Endodermal cell (in vitro differentiated cells): ENCODE measurements around the gene FKBP1A. TPM values are rescaled to one million over a fixed set of nuclear protein-coding genes. Genes with fewer than 3 reads are reported as not detected.

Source experiments
- DNase-seq: peaks from one replicate; pipeline ENCODE4 v3.0.0-alpha.2; 2017
- H3K27ac ChIP-seq: 2 replicates; pipeline ENCODE4 v1.5.1; 2013; ENCODE audit warnings: mild to moderate bottlenecking, low read depth, low read length, moderate library complexity
- H3K27me3 ChIP-seq: 2 replicates; pipeline ENCODE4 v1.6.1; 2013; ENCODE audit warnings: mild to moderate bottlenecking, low read length, moderate library complexity; ENCODE audit not compliant: insufficient read depth, control insufficient read depth, poor library complexity, severe bottlenecking
- H3K36me3 ChIP-seq: 2 replicates; pipeline ENCODE4 v1.7.0; 2013; ENCODE audit warnings: mild to moderate bottlenecking, low read length, moderate library complexity; ENCODE audit not compliant: control insufficient read depth, insufficient read depth
- H3K4me1 ChIP-seq: one replicate; pipeline ENCODE4 v1.7.0; 2013; ENCODE audit warnings: low read length; ENCODE audit not compliant: control insufficient read depth, insufficient read depth
- H3K4me3 ChIP-seq: 2 replicates; pipeline ENCODE4 v1.5.1; 2013; ENCODE audit warnings: mild to moderate bottlenecking, low read length, moderate library complexity
- H3K9ac ChIP-seq: 2 replicates; pipeline ENCODE4 v1.6.1; 2013; ENCODE audit warnings: mild to moderate bottlenecking, low read length, moderate library complexity; ENCODE audit not compliant: poor library complexity, severe bottlenecking; ENCODE audit errors: extremely low read depth
- H3K9me3 ChIP-seq: 2 replicates; pipeline ENCODE4 v1.6.1; 2013; ENCODE audit warnings: mild to moderate bottlenecking, low read length, moderate library complexity; ENCODE audit not compliant: control insufficient read depth
- H3K27ac Mint-ChIP-seq: 2 replicates; pipeline ENCODE4 v1.8.0; 2020; ENCODE audit warnings: mixed read lengths
- H3K27me3 Mint-ChIP-seq: 2 replicates; pipeline ENCODE4 v1.8.0; 2021; ENCODE audit warnings: mild to moderate bottlenecking, mixed read lengths; ENCODE audit not compliant: insufficient read depth
- H3K36me3 Mint-ChIP-seq: 2 replicates; pipeline ENCODE4 v1.8.0; 2020; ENCODE audit warnings: low read depth, mixed read lengths
- H3K4me1 Mint-ChIP-seq: 2 replicates; pipeline ENCODE4 v1.8.0; 2020; ENCODE audit warnings: mixed read lengths
- H3K4me3 Mint-ChIP-seq: 2 replicates; pipeline ENCODE4 v1.8.0; 2020; ENCODE audit warnings: mild to moderate bottlenecking, moderate library complexity, mixed read lengths
- H3K9me3 Mint-ChIP-seq: 2 replicates; pipeline ENCODE4 v1.8.0; 2020; ENCODE audit warnings: mild to moderate bottlenecking, mixed read lengths
- WGBS, 2 experiments: methylation state at CpG; one replicate each; pipeline versions ENCODE4 v1.1.5 to v1.1.7; 2013; ENCODE audit warnings: missing lambda C conversion rate in 2 of 2, mixed read lengths in 1 of 2; ENCODE audit not compliant: insufficient coverage in 1 of 2, insufficient read length in 1 of 2; 5-methylcytosine and 5-hydroxymethylcytosine counted together
- total RNA-seq, 2 donors: library from RNA; stranded (reverse); fragmentation: NEBNext Ultra II Directional in 1 of 2; extraction: Animal tissue kit (Norgen Biotek cat#: 25700) in 1 of 2; gene quantifications; 2 replicates in 1 of 2; 3 replicates in 1 of 2; pipeline ENCODE4 v1.2.1, GENCODE V29; 2021
- TF ChIP-seq, protein P1 (sequence below): fragments of 200-600 bp; sonication (generic); conservative IDR thresholded peaks from 2 replicates; pipeline ENCODE4 v1.5.0; 2021; ENCODE audit warnings: antibody characterized with exemption, mild to moderate bottlenecking

FKBP1A gene
- total RNA-seq, 2 donors from 2014 or later = 181 to 185 TPM

DNA sequence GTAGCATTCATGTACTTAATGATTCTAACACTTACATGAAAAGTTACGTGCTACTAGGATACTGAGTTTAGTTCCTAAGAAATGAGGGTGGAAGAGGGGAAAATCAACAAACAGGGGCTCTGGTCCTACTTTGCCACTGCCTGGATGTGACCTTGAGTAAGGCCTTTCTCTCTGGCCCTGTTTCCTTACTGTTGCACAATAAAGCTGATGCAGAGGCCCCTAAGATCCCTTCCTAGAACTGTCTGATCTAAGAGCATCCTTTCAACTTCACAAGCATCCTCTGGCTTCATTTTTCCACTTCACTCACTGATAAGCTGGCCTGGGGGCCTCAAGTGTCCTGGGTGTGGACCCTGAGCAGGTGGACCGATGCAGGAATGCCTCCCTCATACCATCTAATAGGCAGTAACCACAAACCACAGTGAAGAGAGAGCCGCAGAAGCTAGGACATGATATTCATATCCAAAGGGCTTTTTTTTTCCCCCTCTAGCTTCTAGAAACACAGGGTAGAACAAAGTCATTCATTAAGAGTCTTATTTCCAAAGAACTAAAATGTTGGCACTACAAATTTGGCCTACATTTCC, 21.6 kb downstream of the FKBP1A start:
- peaks cover 6% of the 10 kb centered on the region for H3K4me1 Mint-ChIP-seq
- H3K36me3 Mint-ChIP-seq = peaks cover 53% of the 10 kb centered on the region
- 94 to 99% methylated on average over 3 of the region's 3 CpGs for WGBS, 2 experiments

GRCh38 chr20:1370548-1371110, 22.2 kb downstream of the FKBP1A start:
- Histone ChIP-seq H3K27me3 (no peaks in the 10 kb centered on the region), H3K36me3 (peaks cover 69% of the 10 kb centered on the region), H3K9me3 (no peaks in the 10 kb centered on the region), H3K9ac (no peak overlapping the region), H3K27ac (no peak overlapping the region), H3K4me1 (peaks cover 6% of the 10 kb centered on the region), H3K4me3 (no peak overlapping the region)
- TF ChIP-seq, protein P1, sequence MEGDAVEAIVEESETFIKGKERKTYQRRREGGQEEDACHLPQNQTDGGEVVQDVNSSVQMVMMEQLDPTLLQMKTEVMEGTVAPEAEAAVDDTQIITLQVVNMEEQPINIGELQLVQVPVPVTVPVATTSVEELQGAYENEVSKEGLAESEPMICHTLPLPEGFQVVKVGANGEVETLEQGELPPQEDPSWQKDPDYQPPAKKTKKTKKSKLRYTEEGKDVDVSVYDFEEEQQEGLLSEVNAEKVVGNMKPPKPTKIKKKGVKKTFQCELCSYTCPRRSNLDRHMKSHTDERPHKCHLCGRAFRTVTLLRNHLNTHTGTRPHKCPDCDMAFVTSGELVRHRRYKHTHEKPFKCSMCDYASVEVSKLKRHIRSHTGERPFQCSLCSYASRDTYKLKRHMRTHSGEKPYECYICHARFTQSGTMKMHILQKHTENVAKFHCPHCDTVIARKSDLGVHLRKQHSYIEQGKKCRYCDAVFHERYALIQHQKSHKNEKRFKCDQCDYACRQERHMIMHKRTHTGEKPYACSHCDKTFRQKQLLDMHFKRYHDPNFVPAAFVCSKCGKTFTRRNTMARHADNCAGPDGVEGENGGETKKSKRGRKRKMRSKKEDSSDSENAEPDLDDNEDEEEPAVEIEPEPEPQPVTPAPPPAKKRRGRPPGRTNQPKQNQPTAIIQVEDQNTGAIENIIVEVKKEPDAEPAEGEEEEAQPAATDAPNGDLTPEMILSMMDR = no peak
- peaks cover 54% of the 10 kb centered on the region for H3K36me3 Mint-ChIP-seq
- no peak for DNase-seq
- peaks cover 6% of the 10 kb centered on the region for H3K4me1 Mint-ChIP-seq
- WGBS, 2 experiments = 95 to 100% methylated on average over 1 to 2 of the region's 2 CpGs
- H3K27me3 Mint-ChIP-seq = no peaks in the 10 kb centered on the region
- H3K9me3 Mint-ChIP-seq = no peaks in the 10 kb centered on the region
- no peak overlapping the region for H3K4me3 Mint-ChIP-seq
- H3K27ac Mint-ChIP-seq = peak overlapping the region; percentile 72

More for the DNA sequence above, 21.6 kb downstream of the FKBP1A start:
- Mint-ChIP-seq H3K9me3 (no peaks in the 10 kb centered on the region), H3K27ac (no peak overlapping the region), H3K27me3 (no peaks in the 10 kb centered on the region), H3K4me3 (no peak overlapping the region)
- Histone ChIP-seq H3K27ac (no peak overlapping the region), H3K9ac (no peak overlapping the region), H3K36me3 (peaks cover 63% of the 10 kb centered on the region), H3K9me3 (no peaks in the 10 kb centered on the region), H3K4me1 (peaks cover 6% of the 10 kb centered on the region), H3K27me3 (no peaks in the 10 kb centered on the region), H3K4me3 (no peak overlapping the region)
- TF ChIP-seq, protein P1 = no peak
- no peak for DNase-seq

DNA sequence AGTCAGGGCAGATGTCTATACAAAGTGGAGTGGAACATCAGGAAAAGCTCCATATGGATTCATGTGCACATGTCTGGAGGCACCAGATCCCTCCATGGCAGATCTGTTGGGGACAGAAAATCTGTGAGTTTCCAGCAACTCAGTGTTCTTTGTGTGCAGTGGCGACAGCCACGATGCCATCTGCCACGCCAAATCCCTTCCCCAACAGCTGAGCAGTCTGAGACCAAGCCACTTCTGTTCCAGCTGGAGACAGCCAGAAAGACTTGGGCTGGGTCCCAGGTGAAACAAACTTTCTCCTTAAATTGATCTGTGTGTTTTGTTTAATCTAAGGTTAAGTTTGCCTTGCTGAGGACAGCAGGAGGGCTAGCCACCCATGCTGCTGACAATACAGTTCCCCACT, 22.9 kb downstream of the FKBP1A start:
- 94 to 97% methylated on average over 3 of the region's 3 CpGs for WGBS, 2 experiments
- Mint-ChIP-seq H3K4me1 (peaks cover 6% of the 10 kb centered on the region), H3K9me3 (no peaks in the 10 kb centered on the region), H3K4me3 (no peak overlapping the region), H3K27ac (no peak overlapping the region), H3K27me3 (no peaks in the 10 kb centered on the region), H3K36me3 (peaks cover 56% of the 10 kb centered on the region)
- no peak overlapping the region for H3K9ac ChIP-seq
- TF ChIP-seq, protein P1 = no peak
- peaks cover 68% of the 10 kb centered on the region for H3K36me3 ChIP-seq
- no peak overlapping the region for H3K4me3 ChIP-seq
- no peaks in the 10 kb centered on the region for H3K27me3 ChIP-seq
- no peak for DNase-seq
- peaks cover 6% of the 10 kb centered on the region for H3K4me1 ChIP-seq
- no peak overlapping the region for H3K27ac ChIP-seq
- no peaks in the 10 kb centered on the region for H3K9me3 ChIP-seq
